DND-41 (cell line): ENCODE measurements around the gene AKAP6.

ENCODE experiments used
- EZH2 ChIP-seq: IDR thresholded peaks from 3 replicates; pipeline ENCODE4 v1.6.1; 2012; ENCODE audit warnings: borderline replicate concordance, low read depth, mild to moderate bottlenecking, moderate library complexity, low read length, inconsistent platforms; ENCODE audit not compliant: severe bottlenecking
- TF ChIP-seq, protein P1 (sequence below): IDR thresholded peaks from 2 replicates; pipeline ENCODE4 v1.5.1; 2012; ENCODE audit warnings: borderline replicate concordance, low read length, moderate library complexity, mild to moderate bottlenecking; ENCODE audit not compliant: poor library complexity, severe bottlenecking; ENCODE audit errors: extremely low read depth

GRCh38 chr14:32286602-32287001, 42.5 kb upstream of the AKAP6 start:
- TF ChIP-seq, protein P1, sequence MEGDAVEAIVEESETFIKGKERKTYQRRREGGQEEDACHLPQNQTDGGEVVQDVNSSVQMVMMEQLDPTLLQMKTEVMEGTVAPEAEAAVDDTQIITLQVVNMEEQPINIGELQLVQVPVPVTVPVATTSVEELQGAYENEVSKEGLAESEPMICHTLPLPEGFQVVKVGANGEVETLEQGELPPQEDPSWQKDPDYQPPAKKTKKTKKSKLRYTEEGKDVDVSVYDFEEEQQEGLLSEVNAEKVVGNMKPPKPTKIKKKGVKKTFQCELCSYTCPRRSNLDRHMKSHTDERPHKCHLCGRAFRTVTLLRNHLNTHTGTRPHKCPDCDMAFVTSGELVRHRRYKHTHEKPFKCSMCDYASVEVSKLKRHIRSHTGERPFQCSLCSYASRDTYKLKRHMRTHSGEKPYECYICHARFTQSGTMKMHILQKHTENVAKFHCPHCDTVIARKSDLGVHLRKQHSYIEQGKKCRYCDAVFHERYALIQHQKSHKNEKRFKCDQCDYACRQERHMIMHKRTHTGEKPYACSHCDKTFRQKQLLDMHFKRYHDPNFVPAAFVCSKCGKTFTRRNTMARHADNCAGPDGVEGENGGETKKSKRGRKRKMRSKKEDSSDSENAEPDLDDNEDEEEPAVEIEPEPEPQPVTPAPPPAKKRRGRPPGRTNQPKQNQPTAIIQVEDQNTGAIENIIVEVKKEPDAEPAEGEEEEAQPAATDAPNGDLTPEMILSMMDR, result no peak
- no peak for TF ChIP-seq EZH2
